ENCODE results near the gene STPG4.

The STPG4 gene

DNA sequence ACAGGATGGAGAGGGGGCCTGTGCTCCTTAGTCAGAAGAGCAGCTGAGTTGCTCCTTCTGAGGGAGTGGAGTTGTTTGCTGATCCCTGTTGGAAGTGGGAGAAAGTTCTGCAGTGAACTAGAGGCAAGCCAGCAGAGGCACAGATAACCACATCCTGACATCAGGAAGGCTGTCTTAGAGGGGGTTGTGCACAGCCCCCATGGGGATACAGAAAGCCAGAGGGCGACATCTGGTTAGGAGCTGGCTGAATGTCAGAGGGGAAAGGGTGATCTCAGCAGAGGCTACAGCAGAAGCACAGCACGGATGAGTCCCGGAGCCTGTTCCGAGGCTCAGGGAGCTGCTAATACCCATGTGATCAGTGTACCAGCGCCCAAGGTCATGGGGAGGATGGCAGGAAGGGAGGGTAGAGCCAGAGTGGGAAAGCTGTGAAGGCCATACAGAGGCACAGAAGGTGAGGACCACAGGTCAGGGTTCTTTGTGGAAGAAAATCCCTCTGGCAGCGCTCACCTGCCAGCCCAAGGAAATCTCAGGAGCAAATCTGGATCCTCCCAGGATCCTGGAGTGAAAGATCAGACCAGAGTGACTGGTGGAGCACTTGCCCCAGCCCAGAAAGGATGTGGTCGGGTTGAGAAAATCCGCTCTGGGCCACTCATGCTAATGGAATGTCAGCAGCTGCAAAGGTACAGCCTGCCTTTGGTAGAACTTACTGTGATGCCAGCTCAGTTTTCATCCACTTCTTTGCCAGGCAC lies 111.8 kb downstream of the STPG4 start:
- intact Hi-C loops (cut with DNase I): no loop called here
- no peak for DNase-seq

DNA sequence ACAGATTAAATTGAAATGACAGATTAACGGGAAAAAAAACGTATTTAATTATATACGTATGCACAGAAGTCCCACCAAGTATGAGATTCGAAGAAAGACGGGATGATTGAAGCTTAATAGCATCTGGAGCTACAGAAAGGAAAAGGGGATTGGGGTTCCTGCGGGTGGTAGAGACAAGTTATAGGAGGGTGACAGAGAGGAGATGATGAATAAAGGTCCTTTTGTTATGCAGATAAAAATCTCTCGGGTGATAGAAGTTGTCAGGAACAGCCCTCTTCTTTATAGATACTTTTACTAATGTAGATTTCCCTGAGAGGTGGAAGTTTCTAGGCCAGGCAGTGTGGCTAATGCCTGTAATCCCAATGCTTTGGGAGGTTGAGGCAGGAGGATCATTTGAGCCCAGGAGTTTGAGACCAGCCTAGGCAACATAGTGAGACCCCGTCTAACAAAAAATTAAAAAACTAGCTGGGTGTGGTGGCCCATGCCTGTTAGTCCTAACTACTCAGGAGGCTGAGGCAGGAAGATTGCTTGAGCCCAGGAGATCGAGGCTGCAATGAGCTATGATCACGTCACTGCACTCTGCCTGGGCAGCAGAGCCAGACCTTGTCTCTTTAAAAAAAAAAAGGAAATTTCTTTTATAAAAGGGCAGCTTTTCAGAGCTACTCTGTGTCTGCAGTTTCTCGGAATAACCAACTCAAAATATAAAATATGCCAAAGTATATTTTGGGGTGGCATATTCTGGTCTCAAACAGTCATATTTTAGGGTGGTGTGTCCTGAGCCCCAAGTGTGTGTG lies 113.0 kb downstream of the STPG4 start:
- intact Hi-C loops (cut with DNase I): no loop called here
- DNase-seq: no peak

GRCh38 chr2:47041063-47041462 lies 114.0 kb downstream of the STPG4 start:
- intact Hi-C loops (cut with DNase I): no loop called here
- DNase-seq: peak in 4 of 10 donors; percentile 50 to 92 (median 68)

DNA sequence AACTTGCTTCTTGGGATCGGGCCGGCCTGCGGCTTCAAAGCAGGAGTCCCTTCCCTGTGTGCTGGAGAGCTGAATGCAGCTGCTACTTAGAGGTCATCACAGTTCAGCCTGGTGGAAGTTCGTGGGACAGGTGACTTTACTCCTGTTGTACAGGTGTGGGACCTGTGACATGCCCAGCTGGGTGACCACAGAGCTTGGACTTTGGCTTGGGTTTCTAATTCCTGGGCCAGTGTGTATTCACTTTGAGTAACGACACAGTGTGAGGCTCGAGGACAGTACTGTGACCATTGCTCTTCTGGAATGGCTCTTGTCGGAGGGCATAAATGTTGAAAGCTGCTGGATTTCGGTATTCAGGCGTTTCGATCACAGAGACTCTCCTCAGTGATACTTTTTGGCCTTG lies 114.5 kb downstream of the STPG4 start:
- intact Hi-C loops (cut with DNase I): no loop called here
- DNase-seq: no peak

DNA sequence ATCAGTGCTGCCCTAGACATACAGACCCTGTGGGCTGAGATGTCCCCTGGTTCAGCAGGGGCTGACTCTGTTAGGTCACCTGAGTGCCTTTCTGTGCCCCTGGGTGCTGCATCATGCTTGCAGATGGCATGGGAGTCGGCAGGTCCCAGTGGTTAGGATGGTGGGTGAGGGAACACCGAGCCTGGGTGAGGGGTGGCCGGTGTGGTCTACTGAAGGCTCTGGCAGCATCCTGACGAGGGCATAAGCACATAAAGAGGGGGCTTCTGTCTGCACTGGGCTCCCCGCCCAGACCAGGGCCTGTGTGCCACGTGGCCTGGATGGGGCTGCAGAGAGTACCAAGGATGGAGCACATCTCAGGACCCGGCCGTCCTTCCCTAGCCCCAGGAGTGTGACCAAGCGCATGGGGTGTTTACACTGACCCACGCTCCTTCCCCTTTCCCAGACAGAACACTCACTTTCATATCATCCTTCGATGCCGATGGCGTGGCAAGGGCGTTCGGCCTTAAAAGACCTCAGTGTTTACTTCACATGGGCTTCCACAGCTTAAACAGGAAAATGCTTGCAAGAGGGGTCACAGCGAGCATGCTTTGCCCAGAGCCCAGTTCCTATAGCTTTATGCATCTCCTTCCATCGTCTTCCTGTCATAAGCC lies 115.1 kb downstream of the STPG4 start:
- intact Hi-C loops (cut with DNase I): no loop called here

GRCh38 chr2:47039489-47039870 lies 115.6 kb downstream of the STPG4 start:
- intact Hi-C loops (cut with DNase I): no loop called here
- DNase-seq: no peak

More for the DNA sequence above, 115.1 kb downstream of the STPG4 start:
- no peak for DNase-seq

DNA sequence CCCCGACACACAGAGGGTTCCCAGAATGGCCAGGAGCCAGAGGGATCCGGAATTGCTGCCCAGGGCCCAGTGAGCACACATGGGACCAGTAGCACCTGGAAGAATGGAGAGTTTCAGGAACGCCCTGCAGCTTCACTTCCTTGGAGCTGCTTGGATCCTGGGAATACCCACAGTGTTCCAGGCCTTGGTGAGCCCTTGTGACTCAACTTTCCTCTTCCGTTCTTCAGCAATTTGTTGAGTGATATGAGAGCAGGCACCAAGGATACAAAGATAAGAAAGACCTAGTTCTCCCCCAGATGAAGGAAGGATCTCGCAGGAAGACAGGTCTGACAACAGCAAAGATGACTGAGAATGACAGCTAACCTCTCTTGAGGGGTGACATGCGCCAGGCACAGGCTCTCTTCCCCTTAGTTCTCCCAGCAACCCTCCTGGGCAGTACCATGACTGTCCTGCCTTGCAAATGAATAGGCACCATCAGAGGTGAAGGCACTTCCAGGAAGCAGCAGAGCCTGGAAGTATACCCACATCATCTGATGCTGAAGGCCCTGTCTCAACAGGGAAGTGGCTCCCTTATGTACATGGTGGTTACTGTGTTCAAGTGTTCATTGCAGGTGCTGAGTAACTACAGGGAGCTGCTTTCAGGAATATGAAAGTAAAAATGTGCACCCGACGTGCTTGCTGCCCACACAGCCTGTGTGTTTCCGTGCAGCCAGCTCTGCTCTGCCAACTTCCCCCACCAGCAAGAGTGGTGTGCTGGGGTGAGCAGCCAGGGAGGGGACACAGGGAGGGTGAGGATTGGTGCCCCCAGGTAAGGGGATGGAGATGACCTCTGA lies 116.2 kb downstream of the STPG4 start:
- peak in 2 of 10 donors; percentile 56 to 89 for DNase-seq
- intact Hi-C loops (cut with DNase I): no loop called here

GRCh38 chr2:47037678-47038077 lies 117.4 kb downstream of the STPG4 start:
- DNase-seq: no peak

More at GRCh38 chr2:47037678-47038077, 117.4 kb downstream of the STPG4 start:
- intact Hi-C loops (cut with DNase I): no loop called here
